Measurements from ENCODE around the gene NDUFB3.
"Not testable (repeated sequence)": the region's sequence is repeated elsewhere in the genome, so short reads cannot be mapped to it uniquely, and the experiment has no call there.

The NDUFB3 gene

DNA sequence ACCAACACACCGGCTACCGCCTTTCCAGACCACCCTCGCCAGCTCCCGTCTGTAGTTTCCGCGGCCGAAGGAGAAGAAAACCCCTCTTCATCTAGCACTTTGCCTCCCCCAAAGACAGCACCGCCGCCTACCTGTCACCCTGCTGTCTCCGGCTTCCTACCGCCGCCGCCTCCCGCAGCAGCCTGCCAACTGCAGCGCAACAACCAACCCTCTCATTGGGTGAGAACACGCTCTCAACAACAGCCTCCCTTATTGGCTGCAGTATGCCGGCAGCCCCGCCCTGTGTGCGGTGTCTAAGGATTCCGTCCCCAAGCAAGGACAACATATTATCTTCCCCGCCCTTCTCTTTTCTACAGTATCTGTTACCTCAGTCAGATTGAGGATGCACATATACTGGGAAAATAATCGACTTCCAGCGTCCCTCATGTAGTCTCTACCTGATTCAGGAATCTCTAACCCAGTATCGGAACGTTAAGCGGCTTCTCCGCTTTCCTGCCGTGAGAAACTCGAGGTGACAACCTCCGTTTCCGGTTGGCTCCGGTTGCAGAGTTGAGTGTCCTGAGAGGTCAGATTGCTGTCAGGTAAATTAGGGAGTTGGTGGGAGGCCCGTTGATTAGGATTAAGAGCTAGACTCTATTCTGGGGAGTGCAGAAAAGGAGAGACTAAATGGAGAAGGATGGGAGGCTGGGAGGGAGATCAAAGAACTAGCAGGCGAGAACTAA, at the start of gene NDUFB3, which contains the start of gene HYCC2:
TSS of gene NDUFB3 (plus strand) at position 523 of the 722 bp plus-strand sequence. CDS start 6,882 bp downstream, outside the sequence.
TSS of gene HYCC2 (minus strand) at position 193 of the 722 bp plus-strand sequence. CDS start 47,662 bp downstream, outside the sequence.
- DNase-seq = peak; percentile 97

DNA sequence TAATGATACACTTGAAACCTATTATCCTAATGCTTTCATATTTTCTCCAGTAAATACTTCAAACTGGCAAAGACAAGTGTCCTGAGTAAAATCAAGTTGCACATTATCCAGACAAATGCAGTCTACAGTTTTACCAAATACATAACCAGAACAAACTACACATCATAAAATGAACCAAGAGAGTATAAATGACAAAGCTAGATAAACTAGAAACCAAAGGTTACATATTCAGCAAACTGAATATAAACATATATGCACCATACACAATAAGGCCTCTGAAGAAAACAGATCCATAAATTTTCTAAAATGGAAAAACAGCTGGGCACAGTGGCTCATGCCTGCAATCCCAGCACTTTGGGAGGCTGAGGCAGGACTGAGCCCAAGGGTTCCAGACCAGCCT, 47.3 kb upstream of the NDUFB3 start:
- DNase-seq = no peak

DNA sequence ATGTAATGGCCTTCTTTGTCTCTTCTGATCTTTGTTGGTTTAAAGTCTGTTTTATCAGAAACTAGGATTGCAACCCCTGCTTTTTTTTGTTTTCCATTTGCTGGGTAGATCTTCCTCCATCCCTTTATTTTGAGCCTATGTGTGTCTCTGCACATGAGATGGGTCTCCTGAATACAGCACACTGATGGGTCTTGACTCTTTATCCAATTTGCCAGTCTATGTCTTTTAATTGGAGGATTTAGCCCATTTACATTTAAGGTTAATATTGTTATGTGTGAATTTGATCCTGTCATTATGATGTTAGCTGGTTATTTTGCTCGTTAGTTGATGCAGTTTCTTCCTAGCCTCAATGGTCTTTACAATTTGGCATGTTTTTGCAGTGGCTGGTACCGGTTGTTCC, 37.4 kb upstream of the NDUFB3 start:
- DNase-seq = not testable (repeated sequence)

DNA sequence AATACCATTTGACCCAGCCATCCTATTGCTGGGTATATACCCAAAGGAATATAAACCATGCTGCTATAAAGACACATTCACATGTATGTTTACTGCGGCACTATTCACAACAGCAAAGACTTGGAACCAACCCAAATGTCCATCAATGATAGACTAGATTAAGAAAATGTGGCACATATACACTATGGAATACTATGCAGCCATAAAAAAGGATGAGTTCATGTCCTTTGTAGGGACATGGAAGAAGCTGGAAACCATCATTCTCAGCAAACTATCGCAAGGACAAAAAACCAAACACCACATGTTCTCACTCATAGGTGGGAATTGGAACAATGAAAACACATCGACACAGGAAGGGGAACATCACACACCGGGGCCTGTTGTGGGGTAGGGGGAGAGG, 33.4 kb upstream of the NDUFB3 start:
- not testable (repeated sequence) for DNase-seq

DNA sequence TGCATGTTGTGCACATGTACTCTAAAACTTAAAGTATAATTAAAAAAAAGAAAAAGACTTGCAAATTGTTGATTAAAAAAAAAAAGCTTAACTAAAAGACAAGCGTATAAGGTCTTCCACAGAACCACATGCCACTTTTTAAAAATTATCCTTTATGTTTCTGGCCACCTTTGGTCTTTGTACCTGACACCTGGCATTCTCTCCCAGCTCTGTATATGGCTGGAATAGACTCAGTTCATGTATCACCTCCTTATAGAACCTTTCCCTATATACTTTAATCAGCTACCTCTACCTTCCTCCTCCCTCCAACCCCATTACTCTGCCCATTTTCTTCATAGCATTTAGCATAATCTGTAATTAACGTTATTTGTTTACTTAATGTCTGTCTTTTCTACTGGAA, 32.9 kb upstream of the NDUFB3 start:
- no peak for DNase-seq

DNA sequence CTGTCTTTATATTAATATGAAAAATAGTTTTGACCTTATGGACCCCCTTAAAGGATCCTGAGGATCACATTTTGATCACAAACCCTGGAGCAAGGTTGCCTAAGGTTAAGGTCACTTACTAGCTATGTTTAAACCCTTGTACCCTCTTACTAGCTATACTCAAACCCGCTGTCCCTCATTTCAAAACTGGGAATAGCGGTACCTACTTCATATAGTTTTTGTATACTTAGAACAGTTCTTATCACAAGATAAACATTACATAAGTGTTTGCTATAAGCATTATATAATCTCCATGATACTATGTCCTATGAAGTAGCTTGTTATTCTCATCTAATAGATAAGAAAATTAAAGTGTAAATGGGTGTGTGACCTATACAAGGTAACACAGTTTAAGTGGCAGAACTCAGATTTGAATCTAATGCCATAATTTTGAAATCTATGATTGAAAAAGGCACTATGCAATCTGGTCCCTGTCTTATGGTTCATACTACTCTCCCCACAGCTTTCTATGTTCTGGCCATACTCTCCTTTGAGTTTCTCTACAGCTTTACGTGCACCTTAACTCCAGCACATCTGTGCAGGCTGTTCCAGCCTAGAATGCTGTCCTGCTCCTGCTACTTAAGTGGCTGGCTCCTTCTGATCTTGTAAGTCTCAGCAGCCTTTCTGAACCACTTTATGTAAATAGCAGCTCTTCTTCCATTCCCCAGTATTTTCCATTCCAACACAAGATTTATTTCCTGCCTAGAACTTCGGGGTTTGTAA, 30.8 kb upstream of the NDUFB3 start:
- no peak for DNase-seq

DNA sequence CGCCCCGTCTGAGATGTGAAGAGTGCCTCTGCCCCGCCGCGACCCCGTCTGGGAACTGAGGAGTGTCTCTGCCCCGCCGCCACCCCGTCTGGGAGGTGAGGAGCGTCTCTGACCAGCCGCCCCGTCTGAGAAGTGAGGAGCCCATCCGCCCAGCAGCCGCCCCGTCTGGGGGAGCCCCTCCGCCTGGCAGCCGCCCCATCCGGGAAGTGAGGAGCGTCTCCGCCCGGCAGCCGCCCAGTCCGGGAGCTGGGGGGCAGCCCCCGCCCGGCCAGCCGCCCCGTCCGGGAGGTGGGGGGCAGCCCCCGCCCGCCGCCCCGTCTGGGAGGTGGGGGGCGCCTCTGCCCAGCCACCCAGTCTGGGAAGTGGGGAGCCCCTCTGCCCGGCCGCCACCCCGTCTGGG, 29.4 kb upstream of the NDUFB3 start:
- DNase-seq = not testable (repeated sequence)

DNA sequence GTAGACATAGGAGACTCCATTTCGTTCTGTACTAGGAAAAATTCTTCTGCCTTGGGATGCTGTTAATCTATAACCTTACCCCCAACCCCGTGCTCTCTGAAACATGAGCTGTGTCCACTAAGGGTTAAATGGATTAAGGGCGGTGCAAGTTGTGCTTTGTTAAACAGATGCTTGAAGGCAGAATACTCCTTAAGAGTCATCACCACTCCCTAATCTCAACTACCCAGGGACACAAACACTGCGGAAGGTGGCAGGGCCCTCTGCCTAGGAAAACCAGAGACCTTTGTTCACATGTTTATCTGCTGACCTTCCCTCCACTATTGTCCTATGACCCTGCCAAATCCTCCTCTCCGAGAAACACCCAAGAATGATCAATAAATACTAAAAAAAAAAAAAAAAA, 28.8 kb upstream of the NDUFB3 start:
- DNase-seq = not testable (repeated sequence)

DNA sequence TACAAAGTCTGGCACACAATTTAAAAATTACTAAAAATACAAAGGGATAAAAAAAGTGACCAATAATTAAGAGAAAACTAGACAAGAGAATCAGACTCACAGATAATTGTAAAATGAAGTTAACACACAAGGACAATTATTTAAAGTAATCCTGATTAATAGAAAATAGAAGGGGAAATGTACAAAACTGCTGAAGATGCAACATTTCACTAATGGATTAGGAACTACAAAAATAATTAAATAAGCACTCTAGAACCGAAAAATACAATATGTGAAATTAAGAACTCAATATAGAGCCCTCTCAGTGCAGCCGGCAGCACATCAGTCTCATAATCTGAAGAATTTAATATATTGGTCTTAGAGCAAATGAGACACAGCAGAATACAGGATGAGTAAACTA, 24.9 kb upstream of the NDUFB3 start:
- DNase-seq = no peak

DNA sequence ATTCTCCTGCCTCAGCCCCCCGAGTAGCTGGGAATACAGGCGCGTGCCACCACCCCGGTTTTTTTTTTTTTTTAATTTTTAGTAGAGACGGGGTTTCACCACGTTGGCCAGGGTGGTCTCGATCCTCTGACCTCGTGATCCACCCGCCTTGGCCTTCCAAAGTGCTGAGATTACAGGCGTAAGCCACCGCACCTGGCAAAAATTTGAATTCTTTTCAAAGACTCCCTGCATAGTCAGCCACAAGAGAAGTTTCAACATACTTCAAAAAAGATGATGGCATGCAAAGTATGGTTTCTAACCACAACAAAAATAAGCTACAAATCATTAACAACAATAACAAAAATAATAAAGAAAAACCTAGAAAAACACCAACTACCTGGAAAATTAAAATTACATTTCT, 22.3 kb upstream of the NDUFB3 start:
- DNase-seq = no peak

DNA sequence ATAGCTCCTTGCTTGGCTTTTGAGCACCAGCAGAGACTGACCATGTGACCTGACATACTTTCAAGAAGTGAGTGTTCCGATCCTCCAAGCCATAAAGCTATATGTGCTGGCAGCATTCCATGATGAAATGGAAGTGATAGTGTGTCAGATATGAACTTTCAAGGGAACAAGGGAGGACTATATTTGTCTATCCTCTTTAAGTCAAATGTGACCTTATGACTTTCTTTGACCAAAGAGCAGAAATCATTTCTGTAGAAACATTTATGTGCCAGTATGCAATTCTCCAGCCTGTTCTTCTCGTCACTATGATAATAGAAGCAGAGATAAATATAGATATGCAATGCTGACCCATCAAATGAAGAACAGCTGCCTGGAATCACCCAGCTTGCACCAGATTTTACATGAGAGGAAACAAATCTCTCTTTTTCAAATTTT, 14.7 kb upstream of the NDUFB3 start:
- peak; percentile 4 for DNase-seq

DNA sequence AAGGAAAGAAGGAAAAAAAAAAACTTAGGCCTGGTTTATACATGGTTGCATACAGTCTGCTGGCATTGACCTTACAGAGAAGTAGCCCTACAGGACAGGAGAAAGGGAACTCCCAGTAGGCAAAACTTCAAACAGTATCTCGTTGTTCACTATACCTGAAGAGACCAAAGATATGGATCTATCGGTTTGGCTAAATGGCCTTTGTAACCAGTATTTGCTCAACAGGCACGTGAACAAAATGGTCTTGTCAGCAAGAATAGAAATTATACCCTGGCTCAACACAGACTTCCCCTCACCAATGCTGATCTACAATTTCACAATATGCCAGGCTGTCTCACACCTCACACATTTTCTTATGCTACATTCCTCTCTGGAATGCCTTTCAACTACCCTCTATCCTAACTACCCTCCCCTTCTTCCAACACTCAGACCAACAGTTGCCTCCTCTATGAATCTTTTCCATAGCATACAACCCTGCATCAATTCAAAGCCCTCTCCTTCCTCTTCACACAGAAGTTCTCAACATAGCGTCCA, 14.0 kb upstream of the NDUFB3 start:
- DNase-seq = no peak

DNA sequence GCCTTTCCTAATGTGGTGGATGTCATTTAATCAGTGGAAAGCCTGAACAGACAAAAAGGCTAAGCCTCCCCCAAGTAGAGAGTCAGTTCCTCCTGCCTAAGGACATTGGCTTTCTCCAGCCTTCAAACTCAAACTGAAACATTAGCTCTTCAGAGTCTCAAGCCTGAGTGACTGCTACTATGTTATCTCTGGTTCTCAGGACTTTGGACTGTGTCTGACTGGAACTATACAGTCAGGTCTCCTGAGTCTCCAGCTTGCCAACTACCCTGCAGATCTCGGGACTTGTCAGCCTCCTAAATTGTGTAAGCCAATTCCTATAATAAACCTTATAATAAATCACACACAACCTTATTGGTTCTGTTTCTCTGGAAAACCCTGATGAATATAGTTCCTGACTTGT, 12.9 kb upstream of the NDUFB3 start:
- no peak for DNase-seq

DNA sequence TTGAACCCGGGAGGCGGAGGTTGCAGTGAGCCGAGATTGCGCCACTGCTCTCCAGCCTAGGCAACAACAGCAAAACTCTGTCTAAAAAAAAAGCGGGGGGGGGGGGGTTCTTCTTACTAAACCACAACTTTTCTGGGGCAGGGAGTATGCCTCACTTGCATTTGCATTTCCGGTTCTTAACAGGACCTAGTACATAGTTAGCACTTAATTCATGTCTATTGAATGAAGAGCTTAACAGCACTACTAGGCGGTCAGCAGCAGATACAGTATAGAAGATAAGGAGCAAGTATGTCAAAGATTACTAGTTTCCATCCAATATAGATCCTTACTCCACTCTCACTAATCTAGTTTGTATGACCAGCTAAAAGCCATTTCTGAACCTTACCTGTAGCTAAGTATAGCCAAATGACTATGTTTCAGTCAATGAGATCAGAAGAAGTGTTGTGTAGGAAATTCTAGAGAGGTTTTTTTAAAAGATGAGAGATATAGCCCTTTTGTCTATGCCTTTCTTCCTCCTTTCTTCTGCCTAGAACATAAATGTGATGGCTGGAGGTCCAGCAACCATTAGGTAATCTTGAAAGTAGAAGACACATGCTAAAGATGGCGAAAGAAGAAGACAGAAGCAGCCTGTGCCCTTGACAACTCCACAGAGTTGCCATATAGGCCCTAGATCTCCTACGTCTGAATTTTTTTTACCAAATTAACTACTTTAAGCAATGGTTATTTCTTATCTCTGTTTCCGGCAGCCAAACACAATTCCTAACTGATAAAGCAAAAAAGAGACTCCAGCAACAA, 11.6 kb upstream of the NDUFB3 start:
- DNase-seq = no peak

DNA sequence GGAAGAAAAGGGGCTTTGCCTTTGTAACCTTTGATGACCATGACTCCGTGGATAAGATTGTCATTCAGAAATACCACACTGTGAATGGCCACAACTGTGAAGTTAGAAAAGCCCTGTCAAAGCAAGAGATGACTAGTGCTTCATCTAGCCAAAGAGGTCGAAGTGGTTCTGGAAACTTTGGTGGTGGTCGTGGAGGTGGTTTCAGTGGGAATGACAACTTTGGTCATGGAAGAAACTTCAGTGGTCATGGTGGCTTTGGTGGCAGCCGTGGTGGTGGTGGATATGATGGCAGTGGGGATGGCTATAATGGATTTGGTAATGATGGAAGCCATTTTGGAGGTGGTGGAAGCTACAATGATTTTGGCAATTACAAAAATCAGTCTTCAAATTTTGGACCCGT, 8.3 kb upstream of the NDUFB3 start:
- DNase-seq = not testable (repeated sequence)

DNA sequence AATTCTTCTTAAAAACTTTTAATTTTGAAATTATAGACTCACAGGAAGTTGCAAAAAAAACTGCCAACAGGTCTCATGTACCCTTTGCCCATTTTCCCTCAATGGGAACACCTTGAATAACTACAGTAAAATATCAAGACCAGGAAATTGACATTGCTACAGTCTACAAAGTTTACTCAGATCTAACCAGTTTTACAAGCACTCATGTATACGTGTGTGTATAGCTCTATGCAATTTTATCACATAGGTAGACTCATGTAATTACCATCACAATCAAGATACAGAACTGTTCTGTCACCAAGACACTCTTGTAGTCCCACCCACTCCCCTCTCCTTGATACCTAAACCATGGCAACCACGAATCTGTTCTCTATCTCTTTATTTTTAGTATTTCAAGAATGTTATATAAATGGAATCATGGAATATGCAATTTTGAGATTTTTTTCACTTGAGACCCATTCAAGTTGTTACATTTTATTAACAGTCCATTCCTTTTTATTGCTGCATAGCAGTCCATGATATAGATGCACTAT, 6.9 kb upstream of the NDUFB3 start:
- DNase-seq = no peak

DNA sequence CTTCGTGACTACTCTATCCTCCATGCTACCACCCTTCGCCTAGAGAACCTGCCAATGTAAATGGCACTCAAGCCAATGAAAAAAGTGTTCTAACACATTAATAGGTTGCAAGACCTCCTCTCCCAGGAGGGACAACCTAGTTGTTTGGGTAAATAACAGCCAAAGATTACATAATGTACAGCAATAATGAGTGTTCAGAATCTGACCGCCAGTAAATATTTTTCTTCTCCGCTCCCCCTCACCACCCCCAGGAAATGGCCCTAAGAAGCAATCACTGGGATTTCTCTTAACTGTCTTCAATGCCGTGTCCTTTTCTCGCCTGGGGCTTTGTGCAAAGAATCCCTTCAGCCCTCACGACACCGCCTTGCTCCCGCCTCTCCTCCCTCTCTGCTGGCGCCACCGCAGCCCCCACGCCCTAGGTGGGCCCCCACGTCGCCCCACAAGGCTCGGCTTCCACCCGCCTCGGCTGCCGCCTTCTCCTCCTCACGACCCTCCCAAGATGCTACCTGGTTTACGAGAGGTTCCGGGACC, 788 bp upstream of the NDUFB3 start:
- no peak for DNase-seq

DNA sequence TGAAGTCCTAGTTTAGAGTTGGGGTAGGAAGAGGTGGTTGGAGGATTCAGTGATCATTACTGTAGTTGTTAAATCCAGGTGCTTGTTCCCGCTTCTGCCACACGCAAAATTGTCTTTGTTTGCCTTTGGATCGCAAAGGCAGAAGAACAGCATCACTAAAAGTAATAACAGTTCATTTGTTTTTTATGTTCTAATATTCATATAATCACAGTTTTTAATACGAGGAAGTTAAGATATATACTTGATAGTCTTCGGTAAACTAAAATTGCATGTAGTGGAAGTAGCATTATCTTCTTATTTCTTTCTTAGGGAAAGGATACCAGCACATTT, 365 bp downstream of the NDUFB3 start:
- DNase-seq = no peak

DNA sequence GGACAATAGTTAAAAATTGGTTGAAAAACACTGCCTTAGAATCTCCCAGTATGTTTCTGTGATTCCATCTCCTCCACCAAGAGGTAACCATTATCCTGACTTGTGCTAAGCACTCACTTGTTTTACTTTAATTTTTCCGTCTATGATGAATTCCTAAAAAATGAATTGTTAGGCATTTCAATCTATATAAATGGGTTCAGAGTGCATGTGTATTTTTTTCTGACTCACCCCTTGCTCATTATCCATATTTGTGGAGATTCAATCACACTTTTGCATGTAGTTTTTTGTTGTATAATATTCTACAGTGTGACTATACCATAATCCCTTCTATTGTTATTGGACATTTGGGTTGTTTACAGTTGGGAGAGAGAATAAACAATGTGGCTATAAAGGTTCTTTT, 1.3 kb downstream of the NDUFB3 start:
- DNase-seq = no peak

DNA sequence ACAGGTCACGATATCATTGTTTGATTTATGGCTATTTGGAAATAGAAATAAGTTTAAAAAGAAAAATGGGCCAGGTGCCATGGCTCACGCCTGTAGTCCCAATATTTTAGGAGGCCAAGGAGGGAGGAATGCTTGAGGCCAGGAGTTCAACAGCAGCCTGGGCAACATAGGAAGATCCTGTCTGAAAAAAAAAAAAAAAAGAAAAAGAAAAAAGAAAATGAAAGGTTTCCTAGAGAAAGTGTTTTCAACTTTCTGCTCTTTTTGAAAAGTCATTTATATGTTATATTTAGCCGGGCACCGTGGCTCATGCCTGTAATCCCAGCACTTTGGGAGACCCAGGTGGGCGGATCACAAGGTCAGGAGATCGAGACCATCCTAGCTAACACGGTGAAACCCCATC, 3.2 kb downstream of the NDUFB3 start:
- DNase-seq = no peak

DNA sequence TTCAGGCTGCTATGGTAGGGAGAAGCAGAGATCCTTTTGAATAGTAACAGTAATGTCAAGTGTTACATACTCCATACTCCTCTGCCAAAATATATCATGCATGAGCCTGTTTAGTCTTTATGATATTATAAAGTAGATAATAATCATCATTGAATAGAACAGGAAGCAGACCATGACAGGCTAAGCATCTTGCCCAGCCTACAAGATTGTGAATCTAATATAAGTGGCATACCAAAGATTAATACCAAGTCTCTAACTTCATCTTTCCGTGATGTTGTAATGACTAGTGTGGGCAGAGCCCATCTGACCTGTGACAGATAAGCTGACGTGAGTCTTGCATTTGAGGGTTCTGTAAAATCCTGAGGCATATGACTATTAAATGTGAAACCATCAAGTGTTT, 13.1 kb downstream of the NDUFB3 start:
- no peak for DNase-seq

DNA sequence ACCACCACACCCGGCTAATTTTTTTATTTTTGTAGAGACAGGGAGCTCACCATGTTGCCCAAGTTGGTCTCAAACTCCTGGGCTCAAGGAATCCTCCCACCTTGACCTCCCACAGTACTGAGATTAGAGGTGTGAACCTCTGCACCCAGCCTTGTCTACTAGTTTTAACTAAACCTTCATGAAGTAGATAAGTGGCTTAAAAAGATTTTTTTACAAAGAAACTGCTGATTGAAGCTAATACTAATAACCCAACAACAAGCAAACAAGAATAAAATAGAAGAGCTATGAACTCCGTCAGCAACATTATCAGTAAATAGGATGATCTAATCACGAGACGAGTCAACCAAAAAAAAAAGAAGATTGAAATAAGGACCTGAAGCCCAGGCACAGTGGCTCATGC, 18.8 kb downstream of the NDUFB3 start:
- no peak for DNase-seq

DNA sequence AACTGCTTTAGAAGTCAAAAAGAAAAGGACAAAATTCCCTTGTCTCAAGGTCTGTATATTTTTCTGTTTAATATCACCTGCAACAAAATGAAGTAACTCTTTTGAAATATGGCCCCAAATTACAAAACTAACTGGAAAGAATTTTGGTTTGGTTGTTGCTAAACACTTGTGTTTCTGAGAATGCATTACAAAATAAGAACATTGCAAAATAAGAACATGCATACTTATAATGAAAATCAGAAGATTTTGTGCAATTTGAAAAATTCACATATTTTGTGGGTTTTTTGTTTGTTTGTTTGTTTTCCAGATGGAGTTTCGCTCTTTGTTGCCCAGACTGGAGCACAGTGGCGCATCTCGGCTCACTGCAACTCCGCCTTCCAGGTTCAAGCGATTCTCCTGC, 21.8 kb downstream of the NDUFB3 start:
- DNase-seq = no peak
